Esophagus muscularis mucosa (tissue), 4 donors: ENCODE data around the gene MAL.

ENCODE experiments used
- CTCF ChIP-seq, 3 experiments: fragments of 200-600 bp in 2 of 3; fragments of 450-650 bp in 1 of 3; sonication (generic) in 2 of 3; IDR thresholded peaks; one replicate each; pipeline ENCODE4 v1.5.1; 2017 to 2019; ENCODE audit warnings: antibody characterized with exemption in 3 of 3, mild to moderate bottlenecking in 2 of 3, moderate library complexity in 1 of 3
- EP300 ChIP-seq: sonication (generic); formaldehyde crosslinking; IDR thresholded peaks from one replicate; pipeline ENCODE4 v1.6.1; 2017; ENCODE audit warnings: antibody characterized with exemption
- POLR2A ChIP-seq: fragments of 450-650 bp; IDR thresholded peaks from one replicate; pipeline ENCODE4 v1.6.1; 2017; ENCODE audit warnings: antibody characterized with exemption, moderate library complexity, mild to moderate bottlenecking, low read depth
- POLR2AphosphoS5 ChIP-seq, 2 donors: sonication (generic); formaldehyde crosslinking; IDR thresholded peaks; one replicate each; pipeline ENCODE4 v1.6.1; 2017; ENCODE audit warnings: antibody characterized with exemption in 2 of 2

- TF ChIP-seq CTCF (IDR thresholded peaks at IDR 0.05) (no peak), POLR2AphosphoS5 (IDR thresholded peaks at IDR 0.05) (no peak), POLR2A (no peak), EP300 (no peak)
These were observed 29.0 kb upstream of the MAL start for GRCh38 chr2:94996305-94997100.
